Caco-2 (cell line): ENCODE measurements around the gene MED13L. TPM values are rescaled to one million over a fixed set of nuclear protein-coding genes. Genes with fewer than 3 reads are reported as not detected.

Experiments used
- BruUV-seq: library from RNA; stranded (reverse); fragments of 400-500 nt; replicated peaks from 2 replicates; lab custom pipeline; 2021; lab: Mats Ljungman, UMichigan
- CTCF ChIA-PET: fragments of 300-600 bp; sonication (Branson Sonifier 250); formaldehyde crosslinking; loops from one replicate; lab custom pipeline; 2022; ENCODE audit warnings: antibody characterized with exemption; lab: Charles Lee
- POLR2A ChIA-PET: fragments of 300-600 bp; sonication (Branson Sonifier 250); formaldehyde crosslinking; loops from one replicate; lab custom pipeline; 2022; ENCODE audit warnings: antibody characterized with exemption; lab: Charles Lee
- DNase-seq, 2 experiments: peaks; one replicate each; pipeline versions ENCODE4 v3.0.0 to v3.0.0-alpha.2; 2020 to 2022
- H3K27me3 ChIP-seq: replicated peaks from 2 replicates; pipeline ENCODE4 v1.6.0; 2011; ENCODE audit warnings: low read length; ENCODE audit not compliant: control insufficient read depth, insufficient read depth
- H3K36me3 ChIP-seq: 2 replicates; pipeline ENCODE4 v1.5.1; 2011; ENCODE audit warnings: low read length; ENCODE audit not compliant: control insufficient read depth, insufficient read depth
- H3K4me1 ChIP-seq: fragments of 250-450 bp; sonication (Bioruptor Pico); 2 replicates; pipeline ENCODE4 v1.5.1; 2020; ENCODE audit warnings: mild to moderate bottlenecking
- H3K4me3 ChIP-seq: 2 replicates; pipeline ENCODE4 v1.5.1; 2011; ENCODE audit warnings: low read depth, mild to moderate bottlenecking, control low read depth, low read length
- H3K9me3 ChIP-seq: fragments of 250-450 bp; sonication (Bioruptor Pico); 2 replicates; pipeline ENCODE4 v1.5.1; 2020; ENCODE audit warnings: mild to moderate bottlenecking, moderate library complexity
- H3K27ac Mint-ChIP-seq: one replicate; pipeline ENCODE4 v1.8.0; 2022; ENCODE audit warnings: mixed read lengths; ENCODE audit not compliant: unreplicated experiment
- H3K27me3 Mint-ChIP-seq: one replicate; pipeline ENCODE4 v1.8.0; 2022; ENCODE audit warnings: mixed read lengths; ENCODE audit not compliant: insufficient read depth, unreplicated experiment
- H3K36me3 Mint-ChIP-seq: one replicate; pipeline ENCODE4 v1.8.0; 2022; ENCODE audit warnings: mild to moderate bottlenecking, mixed read lengths; ENCODE audit not compliant: insufficient read depth, unreplicated experiment
- H3K4me1 Mint-ChIP-seq: one replicate; pipeline ENCODE4 v1.8.0; 2022; ENCODE audit warnings: low read depth, mixed read lengths; ENCODE audit not compliant: unreplicated experiment
- H3K4me3 Mint-ChIP-seq: one replicate; pipeline ENCODE4 v1.8.0; 2022; ENCODE audit warnings: mild to moderate bottlenecking, moderate library complexity, mixed read lengths; ENCODE audit not compliant: unreplicated experiment
- H3K9me3 Mint-ChIP-seq: one replicate; pipeline ENCODE4 v1.8.0; 2022; ENCODE audit warnings: mixed read lengths; ENCODE audit not compliant: unreplicated experiment
- intact Hi-C: fragments of 100-400 bp; cut with micrococcal nuclease; formaldehyde crosslinking; loops from one replicate; pipeline ENCODE4 v1.10.0; 2022; ENCODE audit not compliant: unreplicated experiment
- total RNA-seq: library from RNA; stranded (reverse); gene quantifications from 2 replicates; pipeline ENCODE4 v1.2.3, GENCODE V29; 2022
- TF ChIP-seq, protein P1 (sequence below), 2 experiments: fragments of 200-600 bp in 1 of 2; IDR thresholded peaks; 1 replicate in 1 of 2; 2 replicates in 1 of 2; pipeline versions ENCODE4 v1.5.1 to v1.8.0; 2011 to 2022; ENCODE audit warnings: antibody characterized with exemption in 1 of 2, control low read depth in 1 of 2, inconsistent platforms in 1 of 2, low read depth in 1 of 2, low read length in 1 of 2, mild to moderate bottlenecking in 1 of 2, moderate library complexity in 1 of 2; ENCODE audit not compliant: insufficient read depth in 1 of 2, severe bottlenecking in 1 of 2, unreplicated experiment in 1 of 2

The MED13L gene
- total RNA-seq, 1 experiment from 2014 or later: 160 TPM

- H3K4me1 Mint-ChIP-seq: no peaks in the 10 kb centered on the region
- no peak overlapping the region for H3K27ac Mint-ChIP-seq
- peaks cover 84% of the 10 kb centered on the region for H3K36me3 Mint-ChIP-seq
- H3K36me3 ChIP-seq: peaks cover 1% of the 10 kb centered on the region; the same call in 1 of the 2 replicates
- H3K9me3 ChIP-seq: no peaks in the 10 kb centered on the region
- no peak overlapping the region for H3K4me3 ChIP-seq
- no TSS peak for BruUV-seq
- H3K9me3 Mint-ChIP-seq: no peaks in the 10 kb centered on the region
- TF ChIP-seq, protein P1, sequence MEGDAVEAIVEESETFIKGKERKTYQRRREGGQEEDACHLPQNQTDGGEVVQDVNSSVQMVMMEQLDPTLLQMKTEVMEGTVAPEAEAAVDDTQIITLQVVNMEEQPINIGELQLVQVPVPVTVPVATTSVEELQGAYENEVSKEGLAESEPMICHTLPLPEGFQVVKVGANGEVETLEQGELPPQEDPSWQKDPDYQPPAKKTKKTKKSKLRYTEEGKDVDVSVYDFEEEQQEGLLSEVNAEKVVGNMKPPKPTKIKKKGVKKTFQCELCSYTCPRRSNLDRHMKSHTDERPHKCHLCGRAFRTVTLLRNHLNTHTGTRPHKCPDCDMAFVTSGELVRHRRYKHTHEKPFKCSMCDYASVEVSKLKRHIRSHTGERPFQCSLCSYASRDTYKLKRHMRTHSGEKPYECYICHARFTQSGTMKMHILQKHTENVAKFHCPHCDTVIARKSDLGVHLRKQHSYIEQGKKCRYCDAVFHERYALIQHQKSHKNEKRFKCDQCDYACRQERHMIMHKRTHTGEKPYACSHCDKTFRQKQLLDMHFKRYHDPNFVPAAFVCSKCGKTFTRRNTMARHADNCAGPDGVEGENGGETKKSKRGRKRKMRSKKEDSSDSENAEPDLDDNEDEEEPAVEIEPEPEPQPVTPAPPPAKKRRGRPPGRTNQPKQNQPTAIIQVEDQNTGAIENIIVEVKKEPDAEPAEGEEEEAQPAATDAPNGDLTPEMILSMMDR (IDR thresholded peaks at IDR 0.05; ENCODE audit: insufficient read depth in 1 of 2, low read depth in 1 of 2, low read length in 1 of 2, severe bottlenecking in 1 of 2, unreplicated experiment in 1 of 2): no peak
- no peaks in the 10 kb centered on the region for H3K27me3 ChIP-seq
- intact Hi-C loops: loop anchor here (10.0 kb wide), 2 partner anchors 124 to 184 kb away; no protein-coding TSS in a partner anchor
- no peaks in the 10 kb centered on the region for H3K27me3 Mint-ChIP-seq
- CTCF ChIA-PET: no interaction called here
- POLR2A ChIA-PET: no interaction called here
- no peak for DNase-seq
- no peaks in the 10 kb centered on the region for H3K4me1 ChIP-seq
- H3K4me3 Mint-ChIP-seq: no peak overlapping the region
Observed at GRCh38 chr12:116011217-116011616, 266.3 kb downstream of the MED13L start.

DNA sequence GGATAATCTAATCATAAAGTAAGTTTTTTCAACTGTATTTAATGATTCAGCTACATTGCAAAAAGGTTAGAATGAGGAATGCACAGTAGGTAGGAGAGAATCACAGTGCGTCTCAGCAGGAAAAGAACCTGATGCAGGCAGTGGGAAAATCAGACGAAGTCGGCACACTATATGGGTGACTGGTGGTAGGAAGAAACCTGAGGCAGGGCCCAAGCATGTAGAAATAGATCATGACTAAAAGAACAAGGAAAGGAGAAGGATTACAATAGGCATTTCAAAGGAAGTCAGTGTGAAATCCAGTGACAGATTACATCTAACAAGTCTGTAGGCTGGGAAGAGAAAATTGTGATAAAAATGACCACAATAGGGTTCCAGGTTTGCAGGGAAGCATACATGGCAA is 267.0 kb downstream of the MED13L start:
- Mint-ChIP-seq H3K27me3 (no peaks in the 10 kb centered on the region), H3K27ac (no peak overlapping the region), H3K9me3 (no peaks in the 10 kb centered on the region), H3K4me1 (no peaks in the 10 kb centered on the region), H3K36me3 (peaks cover 89% of the 10 kb centered on the region), H3K4me3 (no peak overlapping the region)
- H3K27me3 ChIP-seq: no peaks in the 10 kb centered on the region
- DNase-seq: no peak
- H3K4me1 ChIP-seq: no peaks in the 10 kb centered on the region
- ChIA-PET CTCF (no interaction called here), POLR2A (no interaction called here)
- TF ChIP-seq, protein P1 (IDR thresholded peaks at IDR 0.05; ENCODE audit: insufficient read depth in 1 of 2, low read depth in 1 of 2, low read length in 1 of 2, severe bottlenecking in 1 of 2, unreplicated experiment in 1 of 2): no peak
- H3K36me3 ChIP-seq: peaks cover 1% of the 10 kb centered on the region; the same call in 1 of the 2 replicates
- H3K9me3 ChIP-seq: no peaks in the 10 kb centered on the region
- BruUV-seq: no TSS peak
- intact Hi-C loops: loop anchor here (10.0 kb wide), 2 partner anchors 124 to 184 kb away; no protein-coding TSS in a partner anchor
- H3K4me3 ChIP-seq: no peak overlapping the region

GRCh38 chr12:116009805-116010204 is 267.7 kb downstream of the MED13L start:
- intact Hi-C loops: loop anchor here (10.0 kb wide), 2 partner anchors 125 to 185 kb away; no protein-coding TSS in a partner anchor
- BruUV-seq: no TSS peak
- no peaks in the 10 kb centered on the region for H3K9me3 ChIP-seq
- H3K4me1 ChIP-seq: no peaks in the 10 kb centered on the region
- H3K27me3 ChIP-seq: no peaks in the 10 kb centered on the region
- no peak for DNase-seq
- no peak overlapping the region for H3K27ac Mint-ChIP-seq
- no peak overlapping the region for H3K4me3 Mint-ChIP-seq
- TF ChIP-seq, protein P1 (IDR thresholded peaks at IDR 0.05; ENCODE audit: insufficient read depth in 1 of 2, low read depth in 1 of 2, low read length in 1 of 2, severe bottlenecking in 1 of 2, unreplicated experiment in 1 of 2): peak in 1 of 2 experiments; percentile 41
- 0 out of 2 replicates have a peak, but pooled peaks cover 1% of the 10 kb centered on the region for H3K36me3 ChIP-seq
- H3K27me3 Mint-ChIP-seq: no peaks in the 10 kb centered on the region
- POLR2A ChIA-PET: no interaction called here
- H3K4me1 Mint-ChIP-seq: peaks cover 1% of the 10 kb centered on the region
- H3K9me3 Mint-ChIP-seq: no peaks in the 10 kb centered on the region
- no peak overlapping the region for H3K4me3 ChIP-seq
- H3K36me3 Mint-ChIP-seq: peaks cover 87% of the 10 kb centered on the region
- CTCF ChIA-PET: no interaction called here
